Germinal center (tissue), 1 donor: ENCODE results near the gene ADAP1.
"Not testable (repeated sequence)": the region's sequence is repeated elsewhere in the genome, so short reads cannot be mapped to it uniquely, and the experiment has no call there.

Source experiments
- DNase-seq: peaks from one replicate; pipeline ENCODE4 v3.0.0; 2012; ENCODE audit warnings: mixed read lengths, low spot score

The ADAP1 gene

GRCh38 chr7:959271-959670, 4.8 kb upstream of the ADAP1 start:
- DNase-seq, result no peak

- no peak for DNase-seq
These were observed 4.0 kb upstream of the ADAP1 start for GRCh38 chr7:958221-959200.

GRCh38 chr7:957418-958220, 3.1 kb upstream of the ADAP1 start:
- DNase-seq, result no peak

GRCh38 chr7:956031-956430, 1.6 kb upstream of the ADAP1 start:
- no peak for DNase-seq

- no peak for DNase-seq
These were observed 743 bp downstream of the ADAP1 start for GRCh38 chr7:953547-954327.

- no peak for DNase-seq
These were observed 1.7 kb downstream of the ADAP1 start for GRCh38 chr7:952548-953441.

- DNase-seq, result no peak
These were observed 2.5 kb downstream of the ADAP1 start for GRCh38 chr7:951881-952547.

GRCh38 chr7:949021-949934, 5.2 kb downstream of the ADAP1 start:
- no peak for DNase-seq

GRCh38 chr7:947391-948210, 6.9 kb downstream of the ADAP1 start:
- DNase-seq, result no peak

- DNase-seq, result no peak
These were observed 8.1 kb downstream of the ADAP1 start for GRCh38 chr7:946256-946996.

GRCh38 chr7:945556-946255, 8.8 kb downstream of the ADAP1 start:
- no peak for DNase-seq

- DNase-seq, result no peak
These were observed 9.3 kb downstream of the ADAP1 start for GRCh38 chr7:945147-945555.

- DNase-seq, result no peak
These were observed 9.7 kb downstream of the ADAP1 start for GRCh38 chr7:944744-945143.

- not testable (repeated sequence) for DNase-seq
These were observed 10.7 kb downstream of the ADAP1 start for GRCh38 chr7:943793-944192.

GRCh38 chr7:940599-941408, 13.7 kb downstream of the ADAP1 start:
- DNase-seq, result no peak

- DNase-seq, result no peak
These were observed 14.6 kb downstream of the ADAP1 start for GRCh38 chr7:939843-940242.
